ENCODE data around the gene LILRB3.
"Not testable (repeated sequence)": the region's sequence is repeated elsewhere in the genome, so short reads cannot be mapped to it uniquely, and the experiment has no call there.

LILRB3 gene

GRCh38 chr19:54189145-54189734 lies 33.6 kb downstream of the LILRB3 start, which contains the start of gene MBOAT7:
Gene MBOAT7, minus strand, starts transcription at chr19:54189580. Its CDS starts 1,072 bp downstream, at chr19:54188508.
- peak in 1 of 2 experiments; percentile 78 for DNase-seq

GRCh38 chr19:54188215-54188871 lies 34.5 kb downstream of the LILRB3 start:
- DNase-seq = peak in 1 of 2 experiments; percentile 29

- no peak for DNase-seq
These were observed 35.8 kb downstream of the LILRB3 start for GRCh38 chr19:54186934-54187381.

GRCh38 chr19:54186351-54186750 lies 36.5 kb downstream of the LILRB3 start:
- no peak for DNase-seq

- no peak for DNase-seq
These were observed 39.4 kb downstream of the LILRB3 start for GRCh38 chr19:54183431-54183830.

GRCh38 chr19:54181894-54182293 lies 40.9 kb downstream of the LILRB3 start:
- not testable (repeated sequence) for DNase-seq

GRCh38 chr19:54180691-54181091 lies 42.1 kb downstream of the LILRB3 start:
- no peak for DNase-seq

GRCh38 chr19:54179921-54180461 lies 42.8 kb downstream of the LILRB3 start:
- DNase-seq = peak in 1 of 2 experiments; percentile 69

GRCh38 chr19:54179262-54179852 lies 43.5 kb downstream of the LILRB3 start:
- no peak for DNase-seq

GRCh38 chr19:54178581-54179261 lies 44.1 kb downstream of the LILRB3 start:
- DNase-seq = no peak

GRCh38 chr19:54173951-54174834 lies 48.6 kb downstream of the LILRB3 start:
- no peak for DNase-seq

GRCh38 chr19:54173359-54173699 lies 49.5 kb downstream of the LILRB3 start:
- DNase-seq = no peak

GRCh38 chr19:54172471-54173358 lies 50.1 kb downstream of the LILRB3 start, which contains the start of gene TMC4:
Gene TMC4, minus strand, starts transcription at chr19:54173160. Its CDS starts 43 bp downstream, at chr19:54173117.
- no peak for DNase-seq

- DNase-seq = not testable (repeated sequence)
These were observed 50.9 kb downstream of the LILRB3 start for GRCh38 chr19:54171736-54172431.

- no peak for DNase-seq
These were observed 53.6 kb downstream of the LILRB3 start for GRCh38 chr19:54169149-54169740.

- DNase-seq = peak; percentile 65 to 80
These were observed 54.5 kb downstream of the LILRB3 start for GRCh38 chr19:54168174-54168917.
